Activated CD4-positive, alpha-beta memory T cell treated with anti-CD3 and anti-CD28 coated beads for 36 hours (primary cell): ENCODE results near the gene RBPJL. TPM values are rescaled to one million over a fixed set of nuclear protein-coding genes. Genes with fewer than 3 reads are reported as not detected.

Experiments used
- CTCF ChIA-PET: fragments of 350-600 bp; sonication (Branson Sonifier 250); formaldehyde crosslinking; loops from one replicate; lab custom pipeline; 2021; ENCODE audit warnings: antibody characterized with exemption, inconsistent platforms; lab: Charles Lee
- POLR2A ChIA-PET: fragments of 350-600 bp; sonication (Branson Sonifier 250); formaldehyde crosslinking; loops from one replicate; lab custom pipeline; 2021; ENCODE audit warnings: antibody characterized with exemption; lab: Charles Lee
- DNase-seq: peaks from one replicate; pipeline ENCODE4 v3.0.0-alpha.2; 2020
- H3K27ac Mint-ChIP-seq: one replicate; pipeline ENCODE4 v1.8.0; 2021; ENCODE audit warnings: mixed read lengths
- H3K27me3 Mint-ChIP-seq: one replicate; pipeline ENCODE4 v1.8.0; 2021; ENCODE audit warnings: mixed read lengths
- H3K36me3 Mint-ChIP-seq: one replicate; pipeline ENCODE4 v1.8.0; 2021; ENCODE audit warnings: mixed read lengths
- H3K4me1 Mint-ChIP-seq: one replicate; pipeline ENCODE4 v1.8.0; 2021; ENCODE audit warnings: low read depth, mixed read lengths
- H3K4me3 Mint-ChIP-seq: one replicate; pipeline ENCODE4 v1.8.0; 2021; ENCODE audit warnings: mild to moderate bottlenecking, mixed read lengths
- H3K9me3 Mint-ChIP-seq: one replicate; pipeline ENCODE4 v1.8.0; 2021; ENCODE audit warnings: mixed read lengths
- intact Hi-C: fragments of 100-400 bp; cut with micrococcal nuclease; formaldehyde crosslinking; loops from one replicate; pipeline ENCODE4 v1.15.1; 2023
- total RNA-seq, 2 experiments: library from RNA; stranded (reverse); gene quantifications; one replicate each; pipeline ENCODE4 v1.2.3, GENCODE V29; 2021

Gene RBPJL
- not detected for total RNA-seq

- peak; percentile 45 for DNase-seq
- Mint-ChIP-seq H3K4me1 (peaks cover 29% of the 10 kb centered on the region), H3K27me3 (peaks cover 42% of the 10 kb centered on the region), H3K27ac (no peak within 1 kb of the TSS), H3K4me3 (no peak within 1 kb of the TSS), H3K36me3 (peaks cover 1% of the 10 kb centered on the region), H3K9me3 (no peaks in the 10 kb centered on the region)
- intact Hi-C loops, result no loop called here
- CTCF ChIA-PET, result interaction anchor here (1.0 kb wide), 1 partner anchor 130 kb away, joined by 4 read pairs; no protein-coding TSS in a partner anchor
- POLR2A ChIA-PET, result no interaction called here
Measured at GRCh38 chr20:45306431-45306982, at the start of gene RBPJL. TSS of gene RBPJL (plus strand) at chr20:45306840. CDS start at chr20:45306923, 83 bp downstream.

- no peak overlapping the region for H3K27ac Mint-ChIP-seq
- ChIA-PET CTCF (no interaction called here), POLR2A (no interaction called here)
- no peaks in the 10 kb centered on the region for H3K36me3 Mint-ChIP-seq
- no peaks in the 10 kb centered on the region for H3K4me1 Mint-ChIP-seq
- peaks cover 26% of the 10 kb centered on the region for H3K27me3 Mint-ChIP-seq
- intact Hi-C loops, result no loop called here
- no peaks in the 10 kb centered on the region for H3K9me3 Mint-ChIP-seq
- DNase-seq, result no peak
- H3K4me3 Mint-ChIP-seq, result no peak overlapping the region
Measured at GRCh38 chr20:45257161-45257560, 49.5 kb upstream of the RBPJL start.

- POLR2A ChIA-PET, result no interaction called here
- Mint-ChIP-seq H3K9me3 (no peaks in the 10 kb centered on the region), H3K27me3 (peaks cover 23% of the 10 kb centered on the region), H3K4me3 (no peak overlapping the region), H3K36me3 (no peaks in the 10 kb centered on the region), H3K27ac (no peak overlapping the region), H3K4me1 (no peaks in the 10 kb centered on the region)
- intact Hi-C loops, result no loop called here
- DNase-seq, result no peak
- CTCF ChIA-PET, result no interaction called here
Measured at GRCh38 chr20:45257711-45258110, 48.9 kb upstream of the RBPJL start.

GRCh38 chr20:45258259-45258658 is 48.4 kb upstream of the RBPJL start:
- Mint-ChIP-seq H3K4me1 (no peaks in the 10 kb centered on the region), H3K4me3 (no peak overlapping the region), H3K27me3 (peaks cover 23% of the 10 kb centered on the region), H3K36me3 (no peaks in the 10 kb centered on the region), H3K27ac (no peak overlapping the region), H3K9me3 (no peaks in the 10 kb centered on the region)
- POLR2A ChIA-PET, result no interaction called here
- CTCF ChIA-PET, result no interaction called here
- intact Hi-C loops, result no loop called here
- no peak for DNase-seq

- H3K4me3 Mint-ChIP-seq, result no peak overlapping the region
- POLR2A ChIA-PET, result no interaction called here
- no peaks in the 10 kb centered on the region for H3K36me3 Mint-ChIP-seq
- no peak for DNase-seq
- H3K27me3 Mint-ChIP-seq, result peaks cover 19% of the 10 kb centered on the region
- no peak overlapping the region for H3K27ac Mint-ChIP-seq
- CTCF ChIA-PET, result no interaction called here
- no peaks in the 10 kb centered on the region for H3K4me1 Mint-ChIP-seq
- H3K9me3 Mint-ChIP-seq, result no peaks in the 10 kb centered on the region
- intact Hi-C loops, result no loop called here
Measured at GRCh38 chr20:45258664-45259063, 48.0 kb upstream of the RBPJL start.

- peaks cover 16% of the 10 kb centered on the region for H3K27me3 Mint-ChIP-seq
- H3K36me3 Mint-ChIP-seq, result no peaks in the 10 kb centered on the region
- H3K4me1 Mint-ChIP-seq, result no peaks in the 10 kb centered on the region
- no peak for DNase-seq
- no peaks in the 10 kb centered on the region for H3K9me3 Mint-ChIP-seq
- ChIA-PET POLR2A (no interaction called here), CTCF (interaction anchor here (1.3 kb wide), 1 partner anchor 30 kb away, joined by 3 read pairs; no protein-coding TSS in a partner anchor)
- no peak overlapping the region for H3K4me3 Mint-ChIP-seq
- intact Hi-C loops, result no loop called here
- H3K27ac Mint-ChIP-seq, result no peak overlapping the region
Measured at GRCh38 chr20:45263556-45264266, 42.9 kb upstream of the RBPJL start.

GRCh38 chr20:45266977-45267376 is 39.7 kb upstream of the RBPJL start:
- no peak overlapping the region for H3K27ac Mint-ChIP-seq
- intact Hi-C loops, result no loop called here
- H3K4me3 Mint-ChIP-seq, result no peak overlapping the region
- no peaks in the 10 kb centered on the region for H3K9me3 Mint-ChIP-seq
- H3K4me1 Mint-ChIP-seq, result no peaks in the 10 kb centered on the region
- POLR2A ChIA-PET, result no interaction called here
- no peaks in the 10 kb centered on the region for H3K36me3 Mint-ChIP-seq
- H3K27me3 Mint-ChIP-seq, result peaks cover 14% of the 10 kb centered on the region
- CTCF ChIA-PET, result no interaction called here
- DNase-seq, result no peak

GRCh38 chr20:45268531-45268930 is 38.1 kb upstream of the RBPJL start:
- no peaks in the 10 kb centered on the region for H3K36me3 Mint-ChIP-seq
- CTCF ChIA-PET, result interaction anchor here (0.8 to 2.0 kb wide), 3 partner anchors 23 to 50 kb away, joined by 3 to 10 read pairs (median 3); no protein-coding TSS in a partner anchor
- DNase-seq, result no peak
- H3K4me3 Mint-ChIP-seq, result no peak overlapping the region
- H3K27me3 Mint-ChIP-seq, result peaks cover 17% of the 10 kb centered on the region
- intact Hi-C loops, result no loop called here
- H3K9me3 Mint-ChIP-seq, result no peaks in the 10 kb centered on the region
- H3K27ac Mint-ChIP-seq, result no peak overlapping the region
- no peaks in the 10 kb centered on the region for H3K4me1 Mint-ChIP-seq
- POLR2A ChIA-PET, result no interaction called here

- POLR2A ChIA-PET, result no interaction called here
Measured at GRCh38 chr20:45269056-45269455, 37.6 kb upstream of the RBPJL start.

GRCh38 chr20:45269754-45270270 is 36.8 kb upstream of the RBPJL start:
- Mint-ChIP-seq H3K9me3 (no peaks in the 10 kb centered on the region), H3K4me1 (no peaks in the 10 kb centered on the region), H3K27me3 (peaks cover 23% of the 10 kb centered on the region), H3K4me3 (no peak overlapping the region), H3K36me3 (no peaks in the 10 kb centered on the region), H3K27ac (no peak overlapping the region)
- ChIA-PET CTCF (interaction anchor here (2.0 kb wide), 1 partner anchor 25 kb away, joined by 10 read pairs; no protein-coding TSS in a partner anchor), POLR2A (no interaction called here)
- intact Hi-C loops, result no loop called here
- DNase-seq, result no peak

More at GRCh38 chr20:45269056-45269455, 37.6 kb upstream of the RBPJL start:
- Mint-ChIP-seq H3K9me3 (no peaks in the 10 kb centered on the region), H3K4me3 (no peak overlapping the region), H3K27me3 (peaks cover 19% of the 10 kb centered on the region), H3K36me3 (no peaks in the 10 kb centered on the region), H3K4me1 (no peaks in the 10 kb centered on the region), H3K27ac (no peak overlapping the region)
- CTCF ChIA-PET, result interaction anchor here (0.8 to 2.0 kb wide), 3 partner anchors 23 to 50 kb away, joined by 3 to 10 read pairs (median 3); no protein-coding TSS in a partner anchor
- intact Hi-C loops, result no loop called here
- DNase-seq, result no peak

- POLR2A ChIA-PET, result no interaction called here
- intact Hi-C loops, result no loop called here
- peaks cover 34% of the 10 kb centered on the region for H3K27me3 Mint-ChIP-seq
- no peaks in the 10 kb centered on the region for H3K9me3 Mint-ChIP-seq
- no peak for DNase-seq
- no peak overlapping the region for H3K27ac Mint-ChIP-seq
- no peaks in the 10 kb centered on the region for H3K36me3 Mint-ChIP-seq
- CTCF ChIA-PET, result interaction anchor here (0.8 kb wide), 1 partner anchor 18 kb away, joined by 3 read pairs; no protein-coding TSS in a partner anchor
- no peaks in the 10 kb centered on the region for H3K4me1 Mint-ChIP-seq
- H3K4me3 Mint-ChIP-seq, result no peak overlapping the region
Measured at GRCh38 chr20:45275338-45275737, 31.3 kb upstream of the RBPJL start.

- ChIA-PET POLR2A (no interaction called here), CTCF (interaction anchor here (3.4 kb wide), 1 partner anchor 13 kb away, joined by 15 read pairs; no protein-coding TSS in a partner anchor)
- no peaks in the 10 kb centered on the region for H3K9me3 Mint-ChIP-seq
- peaks cover 30% of the 10 kb centered on the region for H3K27me3 Mint-ChIP-seq
- DNase-seq, result no peak
- no peaks in the 10 kb centered on the region for H3K4me1 Mint-ChIP-seq
- H3K36me3 Mint-ChIP-seq, result no peaks in the 10 kb centered on the region
- no peak overlapping the region for H3K4me3 Mint-ChIP-seq
- intact Hi-C loops, result no loop called here
- H3K27ac Mint-ChIP-seq, result no peak overlapping the region
Measured at GRCh38 chr20:45279992-45280391, 26.6 kb upstream of the RBPJL start.
